NCI-H128 (cell line): Measurements from ENCODE around the gene SLC5A2.
"Not testable (repeated sequence)": the region's sequence is repeated elsewhere in the genome, so short reads cannot be mapped to it uniquely, and the experiment has no call there.

Experiments used
- DNase-seq: peaks from one replicate; lab custom pipeline; 2025; ENCODE audit not compliant: unreplicated experiment; lab: John Stamatoyannopoulos, UW

The SLC5A2 gene

DNA sequence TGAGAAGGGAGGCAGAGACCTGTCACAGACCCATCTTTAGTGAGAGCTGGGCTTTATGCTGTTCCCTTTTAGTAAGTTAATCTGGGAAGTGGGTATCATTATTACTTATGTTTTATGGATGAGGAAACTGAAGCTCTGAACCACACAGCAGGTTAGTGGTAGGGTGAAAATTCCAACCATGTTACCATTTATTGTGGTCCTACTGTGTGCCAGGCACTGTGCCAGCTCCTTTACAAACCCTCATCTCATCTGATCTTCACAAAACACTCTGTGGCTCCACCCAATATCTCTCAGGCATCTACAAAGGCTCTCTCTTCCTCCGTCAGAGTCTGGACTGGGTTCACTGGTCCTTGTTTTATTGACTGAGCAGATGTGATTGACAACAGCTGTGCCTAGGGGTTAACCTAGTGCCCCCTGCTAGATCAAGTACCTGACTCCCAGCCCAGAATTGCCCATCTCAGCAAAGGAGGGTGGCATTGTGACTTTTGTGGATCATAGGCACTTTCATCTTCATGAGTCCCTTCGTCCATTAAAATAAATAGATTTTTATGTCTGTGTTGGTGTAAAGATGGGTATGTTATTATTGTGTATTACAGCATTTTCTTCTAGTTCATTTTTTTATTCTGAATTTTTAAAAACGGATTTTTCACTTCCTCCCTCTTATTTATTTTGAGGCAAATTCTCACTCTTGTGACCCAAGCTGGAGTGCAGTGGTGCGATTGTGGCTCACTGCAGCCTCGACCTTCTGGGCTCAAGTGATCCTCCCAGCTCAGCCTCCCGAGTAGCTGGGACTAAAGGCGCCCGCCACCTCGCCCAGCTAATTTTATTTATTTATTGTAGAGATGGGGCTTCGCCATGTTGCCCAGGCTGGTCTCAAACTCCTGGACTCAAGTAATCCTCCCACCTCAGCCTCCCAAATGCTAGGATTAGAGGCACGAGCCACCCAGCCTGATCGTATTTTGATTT lies 7.9 kb upstream of the SLC5A2 start:
- no peak for DNase-seq

DNA sequence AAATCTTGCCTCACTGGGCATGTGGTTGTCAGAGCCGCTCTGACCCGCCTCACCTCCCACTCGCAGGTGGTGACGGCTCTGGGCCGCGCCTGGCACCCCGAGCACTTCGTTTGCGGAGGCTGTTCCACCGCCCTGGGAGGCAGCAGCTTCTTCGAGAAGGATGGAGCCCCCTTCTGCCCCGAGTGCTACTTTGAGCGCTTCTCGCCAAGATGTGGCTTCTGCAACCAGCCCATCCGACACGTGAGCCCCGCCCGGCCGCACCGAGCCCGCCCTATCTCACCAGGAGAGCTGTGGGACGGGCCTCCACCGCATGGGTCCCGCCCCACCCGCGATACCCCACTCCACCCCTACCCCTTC lies 7.0 kb upstream of the SLC5A2 start:
- DNase-seq = no peak

DNA sequence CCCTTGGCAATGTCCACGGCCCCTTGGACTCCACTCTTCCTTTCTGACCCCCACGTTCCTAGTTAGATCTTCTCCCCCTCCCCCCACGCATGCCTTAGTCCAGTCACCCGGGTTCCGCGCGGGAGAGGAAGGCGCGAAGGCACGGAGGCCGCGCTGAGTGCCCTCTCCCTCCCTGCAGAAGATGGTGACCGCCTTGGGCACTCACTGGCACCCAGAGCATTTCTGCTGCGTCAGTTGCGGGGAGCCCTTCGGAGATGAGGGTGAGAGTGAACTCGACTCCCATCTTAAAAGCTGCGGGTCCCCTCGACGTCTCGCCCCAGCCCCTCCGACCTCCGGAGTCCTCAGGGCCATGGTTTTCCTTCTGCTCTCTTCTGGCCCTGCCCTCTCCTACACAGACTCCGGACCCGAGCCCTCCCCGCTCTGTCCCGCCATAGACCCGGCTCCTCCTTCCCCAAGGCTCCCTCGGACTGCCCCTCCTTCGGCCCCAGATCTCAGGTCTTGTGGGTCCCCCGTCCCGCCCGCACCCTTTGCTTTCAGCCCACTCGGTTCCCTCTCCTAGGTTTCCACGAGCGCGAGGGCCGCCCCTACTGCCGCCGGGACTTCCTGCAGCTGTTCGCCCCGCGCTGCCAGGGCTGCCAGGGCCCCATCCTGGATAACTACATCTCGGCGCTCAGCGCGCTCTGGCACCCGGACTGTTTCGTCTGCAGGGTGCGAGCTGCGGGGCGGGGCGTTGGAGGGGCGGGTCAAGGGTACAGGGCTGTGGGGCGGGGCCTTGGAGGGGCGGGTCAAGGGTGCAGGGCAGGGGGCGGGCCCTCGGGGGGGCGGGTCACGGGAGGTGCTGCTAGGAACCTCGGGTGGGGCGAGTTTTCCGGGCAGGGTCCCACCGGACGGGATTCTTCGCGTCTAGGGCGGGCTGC lies 6.4 kb upstream of the SLC5A2 start:
- no peak for DNase-seq

DNA sequence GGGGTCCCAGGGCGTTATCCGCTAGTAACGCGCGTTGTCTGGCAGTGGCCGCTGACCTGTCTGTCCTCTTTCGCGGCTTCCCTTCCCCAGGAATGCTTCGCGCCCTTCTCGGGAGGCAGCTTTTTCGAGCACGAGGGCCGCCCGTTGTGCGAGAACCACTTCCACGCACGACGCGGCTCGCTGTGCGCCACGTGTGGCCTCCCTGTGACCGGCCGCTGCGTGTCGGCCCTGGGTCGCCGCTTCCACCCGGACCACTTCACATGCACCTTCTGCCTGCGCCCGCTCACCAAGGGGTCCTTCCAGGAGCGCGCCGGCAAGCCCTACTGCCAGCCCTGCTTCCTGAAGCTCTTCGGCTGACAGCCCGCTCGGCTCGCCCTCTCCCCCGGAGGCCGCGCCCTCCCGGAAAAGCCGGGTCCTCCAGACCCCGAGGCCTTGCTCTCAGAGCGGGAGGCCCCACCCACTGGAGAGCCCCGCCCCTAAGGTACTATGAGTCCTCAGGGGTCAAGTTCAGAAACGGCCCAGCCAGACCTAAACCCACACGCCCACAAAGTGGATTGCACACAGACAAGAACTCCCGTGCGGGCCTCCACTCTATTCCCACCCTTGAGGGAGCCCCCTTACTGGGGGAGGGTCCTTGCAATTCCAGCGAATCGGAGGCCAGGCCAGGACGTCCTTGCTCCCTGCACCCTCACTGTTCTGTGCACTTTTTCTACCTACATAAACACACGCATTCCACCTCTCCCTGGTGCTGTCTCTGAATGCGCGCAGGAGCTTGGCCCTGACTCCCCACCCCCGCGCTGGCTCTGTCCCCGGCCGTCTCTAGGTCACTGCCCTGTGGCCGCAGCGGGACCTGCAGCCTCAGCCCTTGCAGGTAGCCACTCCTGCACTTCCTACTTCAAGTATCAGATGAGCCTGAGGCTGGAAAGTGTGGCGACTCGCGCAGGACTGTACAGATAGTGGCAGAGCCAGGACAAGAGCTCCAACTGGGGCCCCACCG lies 5.4 kb upstream of the SLC5A2 start:
- DNase-seq = no peak

DNA sequence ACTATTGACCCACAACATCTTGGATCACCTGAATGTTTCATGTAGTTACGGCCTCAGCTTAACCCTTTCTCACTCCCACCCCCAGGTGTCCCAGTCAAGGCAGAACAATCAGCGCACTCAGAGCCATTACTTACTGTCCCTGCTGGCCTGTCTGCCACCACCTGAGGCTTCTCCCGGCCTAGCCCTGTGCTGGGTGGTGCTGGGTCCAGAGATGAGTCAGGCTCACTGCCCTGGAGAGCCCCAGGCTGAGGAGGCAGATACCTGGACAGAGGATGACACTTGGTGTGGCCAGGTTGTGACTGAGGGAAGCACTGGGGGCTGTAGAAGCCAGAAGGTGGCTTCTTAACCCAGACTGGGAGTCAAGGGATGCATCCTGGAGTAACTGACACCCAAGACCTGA lies 4.0 kb upstream of the SLC5A2 start:
- DNase-seq = no peak

DNA sequence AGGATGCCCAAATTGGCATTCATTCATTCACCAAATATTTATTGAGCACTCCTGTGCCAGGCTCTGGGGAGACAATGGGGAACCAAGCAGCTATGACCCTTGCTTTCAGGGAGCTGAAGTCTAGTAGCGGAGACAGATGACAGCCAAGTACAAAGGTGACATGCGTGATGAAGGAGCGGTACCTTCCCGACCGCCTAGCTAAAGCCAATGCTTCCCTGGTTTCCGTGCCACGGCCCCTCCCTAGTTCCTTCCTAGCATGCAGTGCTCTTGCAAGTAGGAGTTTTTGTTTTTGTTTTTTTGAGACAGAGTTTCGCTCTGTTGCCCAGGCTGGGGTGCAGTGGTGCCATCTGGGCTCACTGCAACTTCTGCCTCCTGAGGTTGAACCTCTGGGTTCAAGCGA lies 3.2 kb upstream of the SLC5A2 start:
- no peak for DNase-seq

DNA sequence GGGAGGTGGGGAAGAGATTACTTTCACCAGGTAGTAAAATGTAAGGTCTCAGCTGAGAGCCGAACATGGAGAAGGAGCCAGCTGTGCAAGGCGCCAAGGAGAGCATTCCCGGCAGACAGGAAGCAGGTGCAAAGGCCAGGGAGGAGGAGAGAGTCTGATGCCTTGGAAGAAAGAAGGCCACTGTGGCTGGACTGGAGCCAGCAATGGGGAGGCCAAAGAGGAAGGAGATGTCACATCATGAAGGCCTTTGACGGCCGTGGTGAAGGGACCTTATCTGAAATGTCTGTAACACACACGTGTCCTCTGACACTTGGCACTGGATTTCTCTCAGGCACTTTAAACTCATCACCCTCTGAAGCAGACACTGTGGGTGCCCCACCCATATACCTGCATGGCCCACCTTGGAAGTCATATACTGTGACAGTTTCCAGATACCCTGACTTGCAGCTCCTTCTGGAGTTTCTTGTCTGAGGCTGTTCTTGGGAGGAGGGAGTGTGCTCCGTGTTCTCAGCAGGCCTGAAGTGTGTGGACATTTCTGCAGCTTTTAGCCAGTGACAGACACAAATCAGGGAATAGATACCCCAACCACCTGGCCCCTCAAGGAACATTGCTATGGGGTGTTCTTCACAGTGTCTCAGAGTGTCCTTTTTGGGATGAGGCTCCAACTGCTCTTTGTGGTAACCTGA lies 1.9 kb upstream of the SLC5A2 start:
- no peak for DNase-seq

DNA sequence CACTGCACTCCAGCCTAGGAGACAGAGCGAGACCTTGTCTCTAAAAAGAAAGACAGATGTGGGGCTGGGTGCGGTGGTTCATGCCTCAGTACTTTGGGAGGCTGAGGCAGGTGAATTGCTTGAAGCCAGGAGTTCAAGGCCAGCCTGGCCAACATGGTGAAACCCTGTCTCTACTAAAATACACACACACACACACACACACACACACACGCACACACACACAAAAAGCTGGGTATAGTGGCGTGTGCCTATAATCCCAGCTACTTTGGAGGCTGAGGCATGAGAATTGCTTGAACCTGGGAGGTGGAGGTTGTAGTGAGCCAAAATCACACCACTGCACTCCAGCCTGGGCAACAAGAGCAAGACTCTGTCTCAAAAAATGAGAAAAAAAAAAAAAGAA lies 1.1 kb downstream of the SLC5A2 start:
- not testable (repeated sequence) for DNase-seq

DNA sequence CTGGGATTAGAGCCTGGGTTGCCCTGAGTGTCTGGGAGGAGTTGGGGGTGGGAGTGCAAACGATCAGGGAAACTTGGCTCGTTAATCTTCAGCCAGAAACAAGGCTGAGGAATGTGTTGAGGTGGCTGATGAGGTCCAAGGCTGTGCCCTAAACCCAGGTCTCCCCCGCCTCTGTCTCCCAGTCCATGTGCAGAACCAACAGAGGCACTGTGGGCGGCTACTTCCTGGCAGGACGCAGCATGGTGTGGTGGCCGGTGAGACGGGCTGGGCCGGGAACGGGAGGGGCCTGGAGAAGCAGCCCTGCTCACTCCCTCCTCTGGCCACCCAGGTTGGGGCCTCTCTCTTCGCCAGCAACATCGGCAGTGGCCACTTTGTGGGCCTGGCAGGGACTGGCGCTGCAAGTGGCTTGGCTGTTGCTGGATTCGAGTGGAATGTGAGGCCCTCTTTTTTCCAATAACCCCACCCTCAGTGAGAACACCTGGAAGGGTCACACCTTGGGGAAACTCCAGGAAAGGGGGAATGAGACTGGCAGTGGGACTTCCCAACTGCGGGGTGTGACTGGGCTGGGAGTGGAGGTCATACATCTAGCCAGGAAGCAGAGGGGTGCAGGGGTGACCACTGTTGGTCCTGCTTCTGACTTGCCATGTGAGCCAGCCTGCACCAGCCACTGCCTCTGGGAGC lies 1.7 kb downstream of the SLC5A2 start:
- DNase-seq = no peak

DNA sequence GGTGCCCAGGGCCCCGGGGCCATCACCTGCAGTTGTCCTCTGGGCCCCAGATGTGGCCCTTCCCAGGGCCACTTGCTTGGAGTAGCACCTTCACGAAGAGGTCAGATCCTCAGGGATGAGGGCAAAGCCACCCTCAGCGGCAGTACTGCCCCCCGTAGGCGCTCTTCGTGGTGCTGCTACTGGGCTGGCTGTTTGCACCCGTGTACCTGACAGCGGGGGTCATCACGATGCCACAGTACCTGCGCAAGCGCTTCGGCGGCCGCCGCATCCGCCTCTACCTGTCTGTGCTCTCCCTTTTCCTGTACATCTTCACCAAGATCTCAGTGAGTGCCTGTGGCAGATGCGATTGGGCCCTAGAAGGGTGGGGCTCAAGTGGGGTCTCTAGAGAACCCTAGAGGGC lies 2.6 kb downstream of the SLC5A2 start:
- no peak for DNase-seq

DNA sequence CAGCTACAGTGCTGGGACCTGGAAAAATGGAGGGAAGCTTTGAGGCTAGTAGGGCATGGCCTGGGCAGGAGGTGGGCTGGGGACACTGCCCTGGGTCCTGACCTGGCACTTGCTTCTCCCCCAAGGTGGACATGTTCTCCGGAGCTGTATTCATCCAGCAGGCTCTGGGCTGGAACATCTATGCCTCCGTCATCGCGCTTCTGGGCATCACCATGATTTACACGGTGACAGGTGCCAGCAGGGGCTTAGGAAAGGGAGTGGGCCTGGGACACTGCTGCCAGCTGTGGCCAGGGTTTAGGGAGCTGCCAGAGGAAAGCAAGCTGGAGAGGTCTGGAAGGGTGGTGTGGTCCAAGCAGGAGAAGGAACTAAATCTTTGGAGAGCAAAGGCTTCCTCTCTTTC lies 3.1 kb downstream of the SLC5A2 start:
- no peak for DNase-seq

DNA sequence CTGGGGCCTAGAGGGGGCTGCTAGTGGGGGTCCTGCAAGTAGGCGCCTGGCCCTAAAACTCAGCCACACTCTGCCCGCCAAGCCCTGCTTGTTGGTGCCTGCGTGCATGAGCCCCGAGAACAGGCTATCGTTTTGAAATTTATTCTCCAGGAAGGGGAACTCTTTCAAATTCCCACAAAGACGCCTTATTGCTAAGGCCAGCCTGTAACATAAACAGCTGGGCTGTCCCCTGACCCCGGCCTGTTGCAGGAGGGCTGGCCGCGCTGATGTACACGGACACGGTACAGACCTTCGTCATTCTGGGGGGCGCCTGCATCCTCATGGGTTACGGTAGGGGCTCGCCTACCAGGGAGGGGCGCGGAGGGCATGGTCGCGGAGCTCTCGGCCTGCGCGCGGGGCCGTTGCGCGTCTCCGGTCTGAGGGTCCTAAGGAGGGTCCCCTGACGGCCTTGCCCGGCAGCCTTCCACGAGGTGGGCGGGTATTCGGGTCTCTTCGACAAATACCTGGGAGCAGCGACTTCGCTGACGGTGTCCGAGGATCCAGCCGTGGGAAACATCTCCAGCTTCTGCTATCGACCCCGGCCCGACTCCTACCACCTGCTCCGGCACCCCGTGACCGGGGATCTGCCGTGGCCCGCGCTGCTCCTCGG lies 4.3 kb downstream of the SLC5A2 start:
- DNase-seq = no peak

DNA sequence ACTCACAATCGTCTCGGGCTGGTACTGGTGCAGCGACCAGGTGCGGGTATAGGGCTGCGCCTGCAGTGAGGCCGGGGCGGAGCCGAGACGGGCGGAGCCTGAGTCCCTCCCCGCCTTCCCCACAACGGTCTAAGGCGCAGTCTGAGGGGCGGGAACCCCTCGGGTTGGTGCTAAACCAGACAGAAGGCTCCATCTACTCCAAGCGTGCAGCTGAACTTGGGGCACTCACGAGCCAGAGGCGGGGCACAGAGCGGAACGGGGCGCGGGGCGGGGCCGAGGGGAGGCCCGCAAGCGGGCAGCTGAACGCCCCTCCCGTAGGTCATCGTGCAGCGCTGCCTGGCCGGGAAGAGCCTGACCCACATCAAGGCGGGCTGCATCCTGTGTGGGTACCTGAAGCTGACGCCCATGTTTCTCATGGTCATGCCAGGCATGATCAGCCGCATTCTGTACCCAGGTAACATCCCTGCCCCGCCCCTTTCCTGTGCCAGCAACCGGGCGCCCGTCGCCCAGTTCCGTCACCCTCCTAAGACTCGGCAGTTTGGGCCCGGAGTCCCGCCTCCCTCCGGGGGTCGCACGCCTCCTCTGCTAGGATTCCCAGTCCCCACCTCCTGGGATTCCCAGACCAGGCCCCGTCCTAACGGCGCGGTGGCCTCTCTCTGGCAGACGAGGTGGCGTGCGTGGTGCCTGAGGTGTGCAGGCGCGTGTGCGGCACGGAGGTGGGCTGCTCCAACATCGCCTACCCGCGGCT lies 5.0 kb downstream of the SLC5A2 start:
- peak; percentile 13 for DNase-seq

DNA sequence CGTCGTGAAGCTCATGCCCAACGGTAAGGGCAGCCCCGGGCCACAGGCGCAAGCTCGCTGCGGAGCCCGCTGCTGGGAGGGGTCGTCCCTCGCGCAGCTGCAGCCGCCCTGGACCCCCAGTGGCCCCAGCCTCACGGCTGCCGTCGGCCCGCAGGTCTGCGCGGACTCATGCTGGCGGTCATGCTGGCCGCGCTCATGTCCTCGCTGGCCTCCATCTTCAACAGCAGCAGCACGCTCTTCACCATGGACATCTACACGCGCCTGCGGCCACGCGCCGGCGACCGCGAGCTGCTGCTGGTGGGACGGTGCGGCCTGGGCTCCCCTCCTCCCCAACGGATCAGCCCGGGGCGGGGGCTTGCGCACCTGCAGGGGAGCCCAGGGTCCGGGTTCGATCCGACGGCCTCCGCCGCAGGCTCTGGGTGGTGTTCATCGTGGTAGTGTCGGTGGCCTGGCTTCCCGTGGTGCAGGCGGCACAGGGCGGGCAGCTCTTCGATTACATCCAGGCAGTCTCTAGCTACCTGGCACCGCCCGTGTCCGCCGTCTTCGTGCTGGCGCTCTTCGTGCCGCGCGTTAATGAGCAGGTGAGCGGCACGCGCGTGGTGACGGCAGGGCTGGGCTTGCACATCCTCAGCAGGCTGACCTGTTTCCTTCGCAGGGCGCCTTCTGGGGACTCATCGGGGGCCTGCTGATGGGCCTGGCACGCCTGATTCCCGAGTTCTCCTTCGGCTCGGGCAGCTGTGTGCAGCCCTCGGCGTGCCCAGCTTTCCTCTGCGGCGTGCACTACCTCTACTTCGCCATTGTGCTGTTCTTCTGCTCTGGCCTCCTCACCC lies 5.8 kb downstream of the SLC5A2 start:
- no peak for DNase-seq

DNA sequence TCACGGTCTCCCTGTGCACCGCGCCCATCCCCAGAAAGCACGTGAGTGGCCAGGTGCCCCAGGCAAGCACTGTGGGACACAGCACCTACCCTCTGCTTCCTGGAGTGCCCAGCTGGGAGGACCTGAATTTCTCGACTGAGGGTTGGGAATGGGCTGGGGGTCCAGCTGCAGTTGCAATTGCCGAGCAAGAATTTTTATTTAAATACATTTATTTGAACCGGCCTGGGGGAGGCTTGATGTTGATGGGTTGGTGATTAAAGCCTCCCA lies 6.3 kb downstream of the SLC5A2 start:
- DNase-seq = no peak

DNA sequence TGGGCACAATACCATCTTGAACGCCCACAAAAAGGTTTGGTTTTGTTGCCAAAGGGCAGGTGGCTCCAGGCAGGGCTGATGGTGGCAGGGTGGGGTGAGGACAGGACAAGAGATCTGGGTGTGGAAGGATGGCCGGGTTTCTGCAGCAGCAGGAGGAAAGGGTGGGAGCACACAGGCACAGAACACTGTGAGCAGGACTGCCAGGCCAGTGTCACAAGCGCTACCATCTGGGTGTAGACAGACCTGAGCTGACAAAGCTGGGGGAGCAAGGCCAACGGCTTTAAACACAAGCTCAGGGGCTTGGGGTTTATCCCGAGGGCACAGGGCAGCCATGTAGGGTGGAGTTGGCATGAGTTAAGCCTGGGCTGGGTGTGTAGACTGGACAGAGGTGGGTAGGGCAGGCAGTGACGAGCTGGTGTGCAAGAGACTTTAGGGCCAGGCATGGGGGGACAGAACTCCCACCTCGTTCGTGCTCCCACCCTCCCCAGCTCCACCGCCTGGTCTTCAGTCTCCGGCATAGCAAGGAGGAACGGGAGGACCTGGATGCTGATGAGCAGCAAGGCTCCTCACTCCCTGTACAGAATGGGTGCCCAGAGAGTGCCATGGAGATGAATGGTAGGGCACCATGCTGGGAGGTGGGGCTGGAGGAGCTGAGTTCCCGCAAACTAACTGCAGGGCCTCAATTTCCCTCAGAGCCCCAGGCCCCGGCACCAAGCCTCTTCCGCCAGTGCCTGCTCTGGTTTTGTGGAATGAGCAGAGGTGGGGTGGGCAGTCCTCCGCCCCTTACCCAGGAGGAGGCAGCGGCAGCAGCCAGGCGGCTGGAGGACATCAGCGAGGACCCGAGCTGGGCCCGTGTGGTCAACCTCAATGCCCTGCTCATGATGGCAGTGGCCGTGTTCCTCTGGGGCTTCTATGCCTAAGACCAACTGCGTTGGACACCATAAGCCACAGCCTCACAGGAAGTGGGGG lies 7.0 kb downstream of the SLC5A2 start:
- no peak for DNase-seq
